KMS-11 (cell line): ENCODE results near the gene PMM2.
A peak's percentile ranks its signal among the peaks of the same experiment; 100 is the strongest.

Source experiments
- H2AFZ ChIP-seq: fragments of 200-600 bp; sonication (generic); 2 replicates; pipeline ENCODE4 v1.6.1; 2016; ENCODE audit warnings: antibody characterized with exemption, mixed run types, low read depth
- H3K27ac ChIP-seq: fragments of 200-600 bp; sonication (generic); 2 replicates; pipeline ENCODE4 v1.6.1; 2016; ENCODE audit warnings: mild to moderate bottlenecking, mixed run types
- H3K27me3 ChIP-seq: fragments of 200-600 bp; sonication (generic); 2 replicates; pipeline ENCODE4 v1.6.1; 2017; ENCODE audit warnings: mild to moderate bottlenecking, low read depth, mixed run types, moderate library complexity; ENCODE audit not compliant: insufficient read depth
- H3K36me3 ChIP-seq: fragments of 200-600 bp; sonication (generic); 2 replicates; pipeline ENCODE4 v1.6.1; 2017; ENCODE audit warnings: mild to moderate bottlenecking, mixed run types; ENCODE audit not compliant: insufficient read depth
- H3K4me1 ChIP-seq: fragments of 200-600 bp; sonication (generic); 2 replicates; pipeline ENCODE4 v1.6.1; 2016; ENCODE audit warnings: mild to moderate bottlenecking, low read depth, mixed run types; ENCODE audit not compliant: poor library complexity, severe bottlenecking
- H3K4me2 ChIP-seq: fragments of 200-600 bp; sonication (generic); 2 replicates; pipeline ENCODE4 v1.7.0; 2016; ENCODE audit warnings: mild to moderate bottlenecking, mixed run types
- H3K4me3 ChIP-seq: fragments of 200-600 bp; sonication (generic); IDR thresholded peaks from 2 replicates; pipeline ENCODE4 v1.6.1; 2017; ENCODE audit warnings: low read depth, low read length, mixed read lengths; ENCODE audit not compliant: insufficient read depth
- H3K79me2 ChIP-seq: fragments of 200-600 bp; sonication (generic); 2 replicates; pipeline ENCODE4 v1.6.1; 2016; ENCODE audit warnings: low read depth, mixed run types; ENCODE audit not compliant: insufficient read depth
- H3K9ac ChIP-seq: fragments of 200-600 bp; sonication (generic); 2 replicates; pipeline ENCODE4 v1.6.1; 2016; ENCODE audit warnings: mild to moderate bottlenecking, mixed run types
- H4K20me1 ChIP-seq: fragments of 200-600 bp; sonication (generic); 2 replicates; pipeline ENCODE4 v1.6.1; 2016; ENCODE audit warnings: mild to moderate bottlenecking, mixed run types; ENCODE audit not compliant: insufficient read depth
- CTCF ChIP-seq: fragments of 200-600 bp; sonication (generic); conservative IDR thresholded peaks from 2 replicates; pipeline ENCODE4 v1.6.1; 2017; ENCODE audit warnings: low read depth, mild to moderate bottlenecking, antibody characterized with exemption, low read length, moderate library complexity, mixed read lengths

The PMM2 gene

GRCh38 chr16:8863594-8864424, 66.2 kb downstream of the PMM2 start:
- no peak overlapping the region for H3K4me2 ChIP-seq
- H2AFZ ChIP-seq, result no peak overlapping the region
- no peak overlapping the region for H3K27ac ChIP-seq
- H3K4me3 ChIP-seq, result no peak overlapping the region
- H3K36me3 ChIP-seq, result no peaks in the 10 kb centered on the region; the same call in 1 of the 2 replicates
- H3K27me3 ChIP-seq, result no peaks in the 10 kb centered on the region
- H4K20me1 ChIP-seq, result peaks cover 6% of the 10 kb centered on the region; the same call in 1 of the 2 replicates
- TF ChIP-seq CTCF, result no peak
- no peak overlapping the region for H3K9ac ChIP-seq
- peaks cover 84% of the 10 kb centered on the region for H3K79me2 ChIP-seq
- peaks cover 21% of the 10 kb centered on the region for H3K4me1 ChIP-seq

GRCh38 chr16:8864480-8865110, 67.0 kb downstream of the PMM2 start:
- Histone ChIP-seq H2AFZ (no peak overlapping the region), H3K27me3 (no peaks in the 10 kb centered on the region), H3K79me2 (peaks cover 82% of the 10 kb centered on the region), H3K4me2 (no peak overlapping the region), H4K20me1 (peaks cover 6% of the 10 kb centered on the region; the same call in 1 of the 2 replicates), H3K9ac (no peak overlapping the region), H3K4me1 (peaks cover 24% of the 10 kb centered on the region), H3K36me3 (no peaks in the 10 kb centered on the region), H3K4me3 (no peak overlapping the region), H3K27ac (no peak overlapping the region)
- no peak for TF ChIP-seq CTCF

- no peak overlapping the region for H3K9ac ChIP-seq
- no peak overlapping the region for H3K27ac ChIP-seq
- peaks cover 27% of the 10 kb centered on the region for H3K4me1 ChIP-seq
- no peak overlapping the region for H2AFZ ChIP-seq
- H3K36me3 ChIP-seq, result no peaks in the 10 kb centered on the region
- H3K4me2 ChIP-seq, result no peak overlapping the region
- H3K79me2 ChIP-seq, result peaks cover 76% of the 10 kb centered on the region
- no peak overlapping the region for H3K4me3 ChIP-seq
- no peaks in the 10 kb centered on the region for H3K27me3 ChIP-seq
- no peak for TF ChIP-seq CTCF
- H4K20me1 ChIP-seq, result peaks cover 6% of the 10 kb centered on the region; the same call in 1 of the 2 replicates
These were observed 67.7 kb downstream of the PMM2 start for GRCh38 chr16:8865145-8865882.

GRCh38 chr16:8866118-8866883, 68.7 kb downstream of the PMM2 start:
- no peak overlapping the region for H3K27ac ChIP-seq
- no peak overlapping the region for H3K9ac ChIP-seq
- H3K4me2 ChIP-seq, result peak overlapping the region; percentile 93
- H2AFZ ChIP-seq, result no peak overlapping the region
- no peak for TF ChIP-seq CTCF
- H3K4me1 ChIP-seq, result peaks cover 27% of the 10 kb centered on the region
- H3K27me3 ChIP-seq, result no peaks in the 10 kb centered on the region
- H3K79me2 ChIP-seq, result peaks cover 67% of the 10 kb centered on the region
- no peaks in the 10 kb centered on the region for H3K36me3 ChIP-seq
- H4K20me1 ChIP-seq, result peaks cover 6% of the 10 kb centered on the region; the same call in 1 of the 2 replicates
- no peak overlapping the region for H3K4me3 ChIP-seq
